ENCODE data around the gene ACSS3.

DNA sequence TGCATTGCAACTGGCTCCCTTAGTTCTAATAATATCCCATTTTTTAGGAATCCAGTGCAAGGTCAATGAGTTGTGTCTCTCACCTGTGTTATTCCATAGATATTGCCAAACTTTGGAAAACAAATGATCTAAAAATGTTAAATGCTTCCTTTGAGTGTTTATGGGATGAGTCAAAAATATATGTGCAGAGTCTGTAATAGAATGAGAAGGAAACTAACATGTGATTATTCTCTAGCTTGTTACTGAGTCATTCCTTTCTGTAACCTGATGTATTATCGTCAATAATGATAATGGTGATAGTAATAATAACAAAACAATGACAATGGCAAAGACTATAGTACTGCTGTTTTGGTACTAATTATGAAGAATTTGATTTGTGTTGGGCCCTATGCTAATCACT, 11.5 kb downstream of the ACSS3 start:
- TF ChIP-seq, protein P1, sequence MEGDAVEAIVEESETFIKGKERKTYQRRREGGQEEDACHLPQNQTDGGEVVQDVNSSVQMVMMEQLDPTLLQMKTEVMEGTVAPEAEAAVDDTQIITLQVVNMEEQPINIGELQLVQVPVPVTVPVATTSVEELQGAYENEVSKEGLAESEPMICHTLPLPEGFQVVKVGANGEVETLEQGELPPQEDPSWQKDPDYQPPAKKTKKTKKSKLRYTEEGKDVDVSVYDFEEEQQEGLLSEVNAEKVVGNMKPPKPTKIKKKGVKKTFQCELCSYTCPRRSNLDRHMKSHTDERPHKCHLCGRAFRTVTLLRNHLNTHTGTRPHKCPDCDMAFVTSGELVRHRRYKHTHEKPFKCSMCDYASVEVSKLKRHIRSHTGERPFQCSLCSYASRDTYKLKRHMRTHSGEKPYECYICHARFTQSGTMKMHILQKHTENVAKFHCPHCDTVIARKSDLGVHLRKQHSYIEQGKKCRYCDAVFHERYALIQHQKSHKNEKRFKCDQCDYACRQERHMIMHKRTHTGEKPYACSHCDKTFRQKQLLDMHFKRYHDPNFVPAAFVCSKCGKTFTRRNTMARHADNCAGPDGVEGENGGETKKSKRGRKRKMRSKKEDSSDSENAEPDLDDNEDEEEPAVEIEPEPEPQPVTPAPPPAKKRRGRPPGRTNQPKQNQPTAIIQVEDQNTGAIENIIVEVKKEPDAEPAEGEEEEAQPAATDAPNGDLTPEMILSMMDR (IDR thresholded peaks at IDR 0.05): no peak
- no peak for TF ChIP-seq POLR2A (IDR thresholded peaks at IDR 0.05)
